ENCODE measurements around the gene ZNF385D. TPM values are rescaled to one million over a fixed set of nuclear protein-coding genes. Genes with fewer than 3 reads are reported as not detected.
A peak's percentile ranks its signal among the peaks of the same experiment; 100 is the strongest.

Gene ZNF385D
- total and polyA plus RNA-seq, 4 donors: 0.17 to 30.9 (median 1.9) TPM

DNA sequence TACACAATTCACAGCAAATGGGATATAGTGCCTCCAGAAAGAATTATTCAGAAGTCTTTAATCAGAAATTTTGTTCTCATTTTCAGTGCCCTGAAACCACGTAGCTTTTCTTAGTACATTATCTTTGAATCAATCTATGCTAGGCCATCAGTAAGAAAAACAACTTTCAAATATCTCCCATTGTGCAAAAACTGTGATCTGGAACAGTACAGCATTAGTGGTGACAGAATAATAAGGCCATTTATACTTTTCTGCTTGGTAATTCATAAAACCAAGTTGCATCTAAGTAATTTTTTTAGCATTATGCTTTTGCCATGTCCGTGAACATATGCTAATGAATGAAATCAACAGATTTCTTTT, 35.4 kb upstream of the ZNF385D start:
- Histone ChIP-seq H3K4me1 (ENCODE audit: control insufficient read depth in 5 of 5, insufficient read depth in 5 of 5, low read length in 5 of 5) (peaks cover 0 to 30% (median 10%) of the 10 kb centered on the region in 5 donors), H3K27me3 (ENCODE audit: control insufficient read depth in 3 of 3, insufficient read depth in 3 of 3, low read length in 2 of 3) (no peaks in the 10 kb centered on the region), H3K9me3 (ENCODE audit: control insufficient read depth in 4 of 4, insufficient read depth in 3 of 4, low read length in 3 of 4) (peaks cover 0 to 3% (median 0%) of the 10 kb centered on the region in 4 donors), H3K27ac (ENCODE audit: low read depth in 1 of 2, low read length in 1 of 2) (peak overlapping the region in 1 of 2 donors; percentile 7), H3K36me3 (ENCODE audit: control insufficient read depth in 4 of 4, insufficient read depth in 4 of 4, low read length in 4 of 4) (no peaks in the 10 kb centered on the region), H3K9ac (ENCODE audit: insufficient read depth in 1 of 2, low read length in 2 of 2) (no peak overlapping the region), H3K4me3 (no peak overlapping the region)
- WGBS, 2 donors: 45 to 57% methylated on average over 2 of the region's 2 CpGs
- TF ChIP-seq, protein P1, sequence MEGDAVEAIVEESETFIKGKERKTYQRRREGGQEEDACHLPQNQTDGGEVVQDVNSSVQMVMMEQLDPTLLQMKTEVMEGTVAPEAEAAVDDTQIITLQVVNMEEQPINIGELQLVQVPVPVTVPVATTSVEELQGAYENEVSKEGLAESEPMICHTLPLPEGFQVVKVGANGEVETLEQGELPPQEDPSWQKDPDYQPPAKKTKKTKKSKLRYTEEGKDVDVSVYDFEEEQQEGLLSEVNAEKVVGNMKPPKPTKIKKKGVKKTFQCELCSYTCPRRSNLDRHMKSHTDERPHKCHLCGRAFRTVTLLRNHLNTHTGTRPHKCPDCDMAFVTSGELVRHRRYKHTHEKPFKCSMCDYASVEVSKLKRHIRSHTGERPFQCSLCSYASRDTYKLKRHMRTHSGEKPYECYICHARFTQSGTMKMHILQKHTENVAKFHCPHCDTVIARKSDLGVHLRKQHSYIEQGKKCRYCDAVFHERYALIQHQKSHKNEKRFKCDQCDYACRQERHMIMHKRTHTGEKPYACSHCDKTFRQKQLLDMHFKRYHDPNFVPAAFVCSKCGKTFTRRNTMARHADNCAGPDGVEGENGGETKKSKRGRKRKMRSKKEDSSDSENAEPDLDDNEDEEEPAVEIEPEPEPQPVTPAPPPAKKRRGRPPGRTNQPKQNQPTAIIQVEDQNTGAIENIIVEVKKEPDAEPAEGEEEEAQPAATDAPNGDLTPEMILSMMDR (IDR thresholded peaks at IDR 0.05; ENCODE audit: control extremely low read depth, extremely low read depth): no peak
- ATAC-seq (ENCODE audit: insufficient read depth, low FRiP score) (no peak), DNase-seq (no peak)

DNA sequence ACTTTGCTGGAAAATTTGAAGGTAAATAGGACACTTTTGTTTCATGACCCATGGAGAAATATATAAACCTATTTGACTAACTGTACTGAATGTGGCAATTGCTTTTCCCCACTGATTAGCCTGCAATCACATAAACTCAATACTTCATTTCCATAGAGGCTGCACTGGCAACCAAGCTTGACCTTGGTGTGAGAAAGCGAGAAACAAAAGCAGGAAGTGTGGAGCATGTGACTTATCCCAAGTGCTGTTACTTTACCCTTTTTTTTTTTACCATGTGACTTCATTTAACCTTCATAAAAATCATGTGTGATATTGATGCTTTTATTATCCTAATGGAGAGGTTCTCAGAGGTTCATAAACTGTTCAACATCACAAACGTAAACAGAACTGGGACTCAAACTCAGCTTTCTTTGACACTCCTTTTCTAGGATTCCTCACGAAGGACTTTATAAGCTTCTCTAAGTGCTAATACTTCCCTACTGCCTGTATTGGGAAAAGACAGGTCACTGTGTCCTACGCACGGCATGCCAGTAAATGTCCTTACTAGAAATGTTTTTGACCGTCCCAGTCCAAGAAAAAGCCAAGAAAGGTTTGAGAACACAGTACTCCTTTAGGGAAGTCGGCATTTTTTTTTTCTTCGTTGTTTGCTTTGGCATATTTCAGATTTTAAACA, 34.9 kb upstream of the ZNF385D start:
- Histone ChIP-seq H3K4me3 (no peak overlapping the region), H3K4me1 (ENCODE audit: control insufficient read depth in 5 of 5, insufficient read depth in 5 of 5, low read length in 5 of 5) (peaks cover 0 to 25% (median 5%) of the 10 kb centered on the region in 5 donors), H3K27ac (ENCODE audit: low read depth in 1 of 2, low read length in 1 of 2) (peak overlapping the region in 1 of 2 donors; percentile 7), H3K36me3 (ENCODE audit: control insufficient read depth in 4 of 4, insufficient read depth in 4 of 4, low read length in 4 of 4) (no peaks in the 10 kb centered on the region), H3K9ac (ENCODE audit: insufficient read depth in 1 of 2, low read length in 2 of 2) (no peak overlapping the region), H3K9me3 (ENCODE audit: control insufficient read depth in 4 of 4, insufficient read depth in 3 of 4, low read length in 3 of 4) (peaks cover 0 to 3% (median 0%) of the 10 kb centered on the region in 4 donors), H3K27me3 (ENCODE audit: control insufficient read depth in 3 of 3, insufficient read depth in 3 of 3, low read length in 2 of 3) (no peaks in the 10 kb centered on the region)
- WGBS, 2 donors: 48 to 64% methylated on average over 8 of the region's 8 CpGs
- ATAC-seq (ENCODE audit: insufficient read depth, low FRiP score) (no peak), DNase-seq (peak in 2 of 3 donors; percentile 20 to 24)
- TF ChIP-seq, protein P1 (IDR thresholded peaks at IDR 0.05; ENCODE audit: control extremely low read depth, extremely low read depth): no peak

DNA sequence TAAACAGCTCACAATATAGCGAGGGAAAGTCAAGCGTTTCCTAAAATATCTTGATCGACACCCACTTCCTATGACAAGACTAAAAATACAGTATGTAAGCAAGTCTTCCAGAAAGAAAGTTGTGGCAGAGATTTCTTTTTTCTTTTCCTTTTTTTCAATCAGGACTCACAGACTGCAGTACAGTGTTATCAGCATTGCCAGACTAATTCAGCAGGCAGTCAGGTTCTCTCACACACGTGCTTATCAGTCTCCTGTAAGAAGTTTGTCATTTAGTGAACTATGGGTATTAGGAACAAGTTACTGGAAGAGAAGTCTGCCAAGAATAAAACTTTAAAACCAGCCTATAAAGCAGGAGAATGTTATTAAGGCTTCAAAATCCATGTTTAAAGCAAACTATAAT, 32.8 kb upstream of the ZNF385D start:
- Histone ChIP-seq H3K4me1 (ENCODE audit: control insufficient read depth in 5 of 5, insufficient read depth in 5 of 5, low read length in 5 of 5) (peaks cover 0 to 13% (median 3%) of the 10 kb centered on the region in 5 donors), H3K27me3 (ENCODE audit: control insufficient read depth in 3 of 3, insufficient read depth in 3 of 3, low read length in 2 of 3) (no peaks in the 10 kb centered on the region), H3K9ac (ENCODE audit: insufficient read depth in 1 of 2, low read length in 2 of 2) (no peak overlapping the region), H3K9me3 (ENCODE audit: control insufficient read depth in 4 of 4, insufficient read depth in 3 of 4, low read length in 3 of 4) (peaks cover 0 to 3% (median 0%) of the 10 kb centered on the region in 4 donors), H3K27ac (ENCODE audit: low read depth in 1 of 2, low read length in 1 of 2) (no peak overlapping the region), H3K4me3 (no peak overlapping the region), H3K36me3 (ENCODE audit: control insufficient read depth in 4 of 4, insufficient read depth in 4 of 4, low read length in 4 of 4) (no peaks in the 10 kb centered on the region)
- ATAC-seq (ENCODE audit: insufficient read depth, low FRiP score): no peak
- peak in 1 of 3 donors; percentile 27 for DNase-seq
- 11 to 19% methylated on average over 4 of the region's 4 CpGs for WGBS, 2 donors
- TF ChIP-seq, protein P1 (IDR thresholded peaks at IDR 0.05; ENCODE audit: control extremely low read depth, extremely low read depth): no peak

All from lung (tissue), 12 donors.